DLD1 (cell line): Measurements from ENCODE around the gene ZFYVE27.

ENCODE experiments used
- in situ Hi-C: cut with HindIII; loops from 2 replicates; pipeline ENCODE4 v1.10.0; 2017; ENCODE audit warnings: low sequenced_read_pairs

The ZFYVE27 gene

DNA sequence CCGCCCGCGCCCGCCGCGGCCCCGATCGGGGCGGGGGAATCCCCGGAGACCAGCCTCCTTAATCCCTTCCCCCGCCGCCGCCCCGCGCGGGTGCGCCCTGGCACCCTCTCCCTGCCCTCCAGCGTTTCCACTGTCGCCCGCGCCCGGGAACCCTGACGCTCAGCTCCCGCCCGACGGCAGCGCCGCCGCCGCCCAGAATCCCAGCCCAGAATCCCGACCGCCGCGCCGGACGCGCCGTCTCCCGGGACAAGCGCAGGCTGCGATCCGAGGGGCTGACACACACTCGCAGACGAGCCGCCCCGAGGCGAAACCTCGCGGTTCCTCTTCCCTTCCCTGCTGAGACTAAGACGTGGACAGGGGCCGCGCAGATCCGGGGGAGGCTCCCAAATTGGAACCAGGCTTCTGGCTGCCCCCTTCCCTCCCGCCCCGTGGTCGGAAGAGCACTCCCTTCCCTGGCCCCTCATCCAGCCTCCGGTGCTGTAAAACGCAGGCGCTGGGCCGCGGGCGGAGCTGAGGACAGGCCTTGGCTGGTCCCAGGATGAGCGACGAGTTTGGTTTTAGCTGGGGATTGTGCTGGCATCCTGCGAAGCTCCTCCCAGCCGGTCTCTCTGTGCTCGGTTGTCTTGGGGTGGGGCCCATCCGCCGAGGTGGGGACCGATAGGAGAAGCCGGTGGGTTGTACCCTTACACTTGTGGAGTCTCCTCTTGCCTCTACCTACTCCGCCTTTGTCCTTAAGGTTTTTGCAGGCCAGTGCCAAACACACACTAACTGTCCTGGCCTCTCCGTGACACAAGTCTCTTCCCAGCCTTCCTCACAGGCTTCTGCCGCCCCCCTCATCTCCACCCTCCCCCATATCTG lies 22.3 kb upstream of the ZFYVE27 start:
- in situ Hi-C loops, result no loop called here

DNA sequence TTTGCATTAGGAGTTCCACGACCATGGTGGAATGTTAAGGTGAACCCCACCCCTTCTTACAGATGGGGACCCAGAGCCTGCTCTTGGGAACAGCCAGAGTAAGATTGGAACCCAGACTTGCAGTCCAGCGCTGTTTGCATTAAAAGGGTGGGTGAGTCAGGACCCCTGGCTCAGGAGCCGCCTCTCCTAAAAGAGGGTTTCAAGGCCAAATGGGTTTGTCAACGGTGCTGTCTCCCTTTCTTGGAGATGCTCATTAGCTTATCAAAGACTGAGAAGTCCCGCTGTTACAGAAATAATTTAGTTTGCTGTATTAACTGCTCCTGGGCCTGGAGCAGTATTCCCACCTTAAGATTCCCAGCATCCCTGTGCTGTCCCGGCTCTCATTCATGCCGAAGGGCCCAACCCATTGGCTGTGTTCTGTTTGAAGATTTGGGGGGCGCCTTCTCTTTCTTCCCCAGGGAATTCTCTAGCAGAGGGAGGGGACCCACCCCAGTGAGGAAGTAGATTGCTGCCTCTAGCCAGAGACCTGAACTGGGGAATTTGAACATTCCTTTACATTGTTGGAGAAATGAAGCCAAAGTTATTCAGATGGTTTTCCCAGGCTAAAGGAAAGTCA lies 21.6 kb upstream of the ZFYVE27 start:
- in situ Hi-C loops, result no loop called here

DNA sequence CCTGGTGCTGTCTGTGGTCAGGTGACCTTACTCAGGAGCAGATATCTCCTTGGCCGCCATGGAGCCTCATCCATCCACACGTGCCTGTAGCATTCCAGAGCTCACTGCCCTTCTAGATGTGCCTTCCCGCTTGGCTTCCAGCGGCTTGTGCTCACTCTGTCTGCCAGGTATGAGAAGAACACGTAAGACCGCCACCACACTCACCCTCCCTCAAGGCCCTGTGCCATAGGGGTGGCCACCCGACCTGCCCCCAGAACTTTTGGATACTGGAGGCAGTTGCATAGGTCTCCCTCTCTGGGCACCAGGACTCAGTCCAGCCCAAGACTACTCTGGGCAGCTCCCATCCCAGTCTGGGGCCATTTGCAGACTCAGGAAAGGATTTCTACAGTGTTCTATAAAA lies 19.3 kb upstream of the ZFYVE27 start:
- in situ Hi-C loops, result no loop called here

DNA sequence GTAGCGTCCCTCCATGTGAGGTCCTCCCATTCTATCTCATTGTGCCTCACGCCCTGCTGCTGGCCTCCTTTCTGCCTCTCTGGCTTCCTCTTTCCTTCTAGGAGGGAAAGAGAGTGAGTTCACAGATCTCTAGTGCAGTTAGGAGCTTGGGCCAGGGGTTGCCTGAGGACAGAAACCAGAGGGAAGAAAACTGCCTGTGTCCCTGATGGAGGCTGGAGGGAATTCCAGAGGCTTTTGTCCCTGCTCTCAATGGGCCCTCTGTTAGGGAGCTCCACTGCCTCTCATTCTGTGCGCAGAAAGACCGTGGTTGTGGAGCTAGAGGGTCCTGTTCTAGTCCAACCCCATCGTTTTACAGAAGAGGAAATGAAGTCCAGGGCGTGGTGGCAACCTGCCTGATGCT lies 18.8 kb upstream of the ZFYVE27 start:
- in situ Hi-C loops, result no loop called here

DNA sequence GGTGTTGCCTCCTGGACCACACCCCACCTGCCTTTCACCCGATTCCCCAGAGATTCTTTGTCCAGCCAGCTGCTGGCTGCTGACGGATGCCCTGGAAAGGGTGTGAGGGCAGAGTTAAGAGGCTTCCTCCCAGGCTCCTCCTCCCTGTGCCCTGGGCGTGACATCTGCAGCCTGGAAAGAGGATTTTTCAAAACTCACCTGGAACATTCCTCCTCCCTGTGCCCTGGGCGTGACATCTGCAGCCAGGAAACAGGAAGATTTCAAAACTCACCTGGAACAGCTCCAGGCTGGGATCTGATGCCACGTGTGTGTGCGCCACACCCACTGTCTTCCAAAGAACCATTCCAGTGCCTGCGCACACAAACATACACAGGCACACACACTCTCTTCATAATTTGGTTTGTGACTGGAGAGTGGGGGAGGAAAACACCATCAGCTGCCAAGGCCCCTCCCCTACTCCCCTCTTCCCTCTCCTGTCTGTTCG lies 18.2 kb upstream of the ZFYVE27 start:
- in situ Hi-C loops, result no loop called here

DNA sequence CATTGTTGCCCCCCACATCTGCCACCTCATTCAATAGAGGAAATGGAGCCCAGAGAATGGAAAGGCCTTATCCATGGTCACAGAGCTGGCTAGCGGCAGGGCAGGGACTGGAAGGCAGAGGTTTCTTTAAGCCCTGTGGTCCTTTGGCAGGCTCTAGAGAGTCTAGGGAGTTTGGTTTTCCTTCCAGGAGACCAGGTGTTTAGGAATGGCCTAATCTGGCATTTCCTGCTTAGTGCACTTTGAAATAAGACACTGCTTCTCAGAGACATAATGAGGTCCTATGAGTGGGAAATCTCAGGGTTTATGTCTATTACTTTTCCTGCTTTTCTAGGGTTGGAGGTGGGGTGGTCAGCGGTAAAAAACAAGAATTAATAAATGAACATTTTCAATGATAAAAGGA lies 17.3 kb upstream of the ZFYVE27 start:
- in situ Hi-C loops, result no loop called here

DNA sequence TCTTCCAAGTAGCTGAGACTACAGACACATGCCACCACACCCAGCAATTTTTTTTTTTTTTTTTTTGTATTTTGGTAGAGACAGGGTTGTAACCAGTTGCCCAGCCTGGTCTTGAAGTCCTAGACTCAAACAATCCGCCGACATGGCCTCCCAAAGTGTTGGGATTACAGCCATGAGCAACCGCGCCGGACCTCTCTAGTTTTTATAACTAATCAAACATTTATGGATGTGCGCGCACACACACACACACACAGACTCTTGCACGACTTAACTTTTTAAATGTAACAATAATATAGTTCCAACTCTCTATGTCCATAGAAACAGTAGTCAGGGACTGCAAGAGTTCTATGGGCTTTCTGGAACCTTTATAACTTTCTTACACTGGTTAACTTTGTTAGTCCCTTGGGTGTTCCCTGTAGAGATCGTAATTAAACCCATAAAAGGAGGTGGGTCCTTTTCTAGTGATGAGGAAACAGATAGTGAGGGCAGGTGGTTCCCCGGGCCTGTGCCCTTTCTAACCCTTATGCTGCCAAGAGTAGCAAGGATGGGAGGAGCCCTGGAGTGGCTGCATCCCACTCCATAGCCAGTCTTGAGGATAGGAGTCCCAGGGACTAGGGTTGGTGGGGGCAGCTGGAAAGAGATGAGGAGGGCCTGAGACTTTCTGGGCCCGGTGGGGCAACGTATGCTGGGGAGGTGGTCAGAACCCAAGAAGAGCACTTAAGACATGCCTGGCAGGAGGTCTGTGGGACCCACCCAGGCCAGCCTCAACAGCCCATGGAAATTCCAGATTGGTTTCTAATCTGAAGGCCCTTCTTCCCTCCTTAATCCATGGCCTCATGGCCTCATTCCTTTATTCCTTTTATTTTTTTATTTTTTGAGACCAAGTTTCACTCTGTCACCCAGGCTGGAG lies 14.8 kb upstream of the ZFYVE27 start:
- in situ Hi-C loops, result no loop called here

DNA sequence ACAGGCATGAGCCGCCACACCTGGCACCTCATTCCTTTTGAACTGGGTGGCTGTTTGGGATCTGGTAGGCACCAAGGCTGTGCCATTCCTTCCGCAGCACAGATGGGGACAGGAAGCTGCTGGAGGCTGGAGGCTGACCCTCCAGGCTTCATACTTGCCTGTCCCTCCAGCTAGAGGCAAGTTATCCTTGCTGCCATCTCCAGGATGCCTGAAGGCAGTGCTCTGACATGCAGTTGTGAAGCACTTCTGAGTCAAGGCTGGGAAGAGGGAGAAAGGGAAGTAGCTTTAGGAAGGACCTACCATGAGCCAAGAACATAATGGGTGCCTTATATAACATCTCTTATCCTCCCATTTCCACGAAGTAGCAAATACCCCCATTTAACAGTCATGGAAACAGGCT lies 13.9 kb upstream of the ZFYVE27 start:
- in situ Hi-C loops, result no loop called here

DNA sequence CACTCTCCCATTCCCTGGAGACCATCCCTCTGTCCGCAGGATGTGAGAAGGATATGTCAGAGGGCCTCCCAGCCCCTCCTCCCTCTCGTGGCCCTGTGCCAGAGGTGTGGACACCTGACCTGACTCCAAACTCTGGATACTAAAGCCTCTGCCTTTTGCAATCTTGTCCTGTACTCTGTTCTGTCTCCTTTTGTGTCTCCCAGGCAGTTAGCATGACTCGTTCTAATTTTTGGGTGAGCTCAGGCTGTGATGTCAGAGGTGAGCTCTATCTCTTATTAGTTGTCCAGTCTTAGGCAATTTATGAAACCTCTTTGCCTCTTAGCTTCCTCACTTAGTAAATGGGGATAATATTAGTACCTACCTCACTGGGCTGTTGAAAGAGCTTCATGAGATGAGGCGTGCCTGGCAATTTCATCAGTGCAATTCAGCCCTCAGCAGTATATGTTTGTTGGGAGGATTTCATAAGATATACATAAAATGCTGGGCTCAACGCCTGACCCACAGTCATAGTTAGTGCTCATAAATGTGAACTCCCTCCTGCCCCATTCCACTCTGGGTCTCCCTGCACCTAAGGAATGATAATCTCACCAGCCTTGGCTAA lies 12.5 kb upstream of the ZFYVE27 start:
- in situ Hi-C loops, result no loop called here

DNA sequence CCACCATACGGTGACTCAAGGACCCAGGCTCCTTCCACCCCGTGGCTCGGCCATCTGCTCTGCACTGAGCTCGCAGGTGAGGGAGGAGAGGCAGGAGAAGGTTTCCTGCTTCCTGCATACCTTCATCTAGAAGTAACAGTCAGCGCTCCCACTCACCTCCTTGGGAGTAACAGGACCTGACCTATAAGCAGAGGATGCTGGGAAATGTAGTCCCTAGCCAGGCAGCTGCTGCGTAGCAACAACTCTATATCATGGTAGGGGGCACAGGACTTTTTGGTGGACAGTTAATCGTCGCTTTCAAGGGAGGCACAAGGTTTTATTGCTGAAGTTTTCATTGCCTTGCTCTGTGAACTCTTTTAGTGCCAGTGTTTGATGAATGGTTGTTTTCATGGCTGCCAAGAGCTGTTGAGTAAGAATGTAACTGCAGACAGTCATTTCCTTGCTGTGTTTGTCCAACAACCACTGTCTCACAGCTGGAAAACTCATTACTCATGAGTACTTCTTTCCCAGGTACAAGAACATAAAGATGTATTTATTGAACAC lies 10.2 kb upstream of the ZFYVE27 start:
- in situ Hi-C loops, result no loop called here

DNA sequence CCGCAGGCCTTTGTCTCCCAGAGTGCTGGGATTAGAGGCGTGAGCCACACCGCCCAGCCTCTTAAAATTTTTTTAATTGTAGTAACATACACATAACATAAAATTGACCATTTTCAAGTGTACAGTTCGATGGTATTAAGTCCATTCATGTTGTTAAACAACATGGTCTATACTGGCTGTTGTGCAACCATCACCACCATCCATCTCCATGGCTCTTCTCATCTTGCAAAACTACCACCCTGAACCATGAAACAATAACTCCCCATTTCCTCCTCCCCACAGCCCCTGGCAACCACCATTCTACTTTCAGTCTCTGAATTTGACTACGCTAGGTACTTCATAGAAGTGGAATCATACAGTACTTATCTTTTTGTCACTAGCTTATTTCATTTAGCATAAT lies 7.9 kb upstream of the ZFYVE27 start:
- in situ Hi-C loops, result no loop called here

DNA sequence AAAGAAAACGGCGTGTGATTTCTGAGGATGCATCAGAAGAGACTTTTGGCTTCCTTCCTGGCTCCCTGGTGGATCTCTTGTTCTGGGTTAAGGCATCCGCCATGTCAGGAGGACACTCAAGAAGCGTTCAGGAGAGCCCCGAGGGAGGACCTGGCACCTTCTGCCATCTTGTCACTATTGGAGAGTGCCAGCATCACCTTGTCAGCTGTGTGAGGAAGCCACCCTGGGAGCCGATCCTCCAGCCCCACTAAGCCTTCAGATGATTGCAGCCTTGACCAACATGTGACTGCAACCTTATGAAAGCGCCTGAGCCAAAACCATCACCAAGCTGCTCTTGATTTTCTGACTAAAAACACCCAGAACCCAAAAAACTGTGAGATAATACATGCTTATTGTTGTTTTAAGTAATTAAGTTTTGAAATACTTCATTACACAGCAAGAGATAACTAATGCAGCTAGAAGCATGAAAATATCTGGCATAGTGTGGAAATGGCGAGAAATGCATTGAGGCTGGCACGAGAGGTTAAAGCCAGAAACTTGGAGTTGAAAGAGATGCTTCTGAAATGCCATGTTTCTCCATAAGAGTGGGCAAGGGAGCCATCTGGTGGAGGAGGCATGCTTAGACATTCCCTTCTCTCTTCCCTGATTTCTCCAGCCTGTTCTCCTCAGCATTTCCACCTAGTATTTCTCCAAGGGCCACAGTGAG lies 5.4 kb upstream of the ZFYVE27 start:
- in situ Hi-C loops, result no loop called here

DNA sequence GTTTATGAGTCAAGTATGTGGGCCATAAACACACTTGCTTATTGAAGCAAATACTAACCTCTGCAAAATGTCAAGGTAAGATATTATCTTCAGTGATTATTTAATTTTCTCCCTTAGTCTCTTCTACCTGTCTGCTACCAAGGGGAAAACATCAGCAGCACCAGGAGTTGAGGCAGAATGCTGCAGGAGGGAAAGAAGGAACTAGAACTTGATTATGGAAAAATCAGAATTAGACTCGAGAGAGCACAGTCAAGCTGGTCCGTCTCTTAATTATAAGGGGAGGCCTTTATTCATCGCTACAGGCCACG lies 4.9 kb upstream of the ZFYVE27 start:
- in situ Hi-C loops, result no loop called here

DNA sequence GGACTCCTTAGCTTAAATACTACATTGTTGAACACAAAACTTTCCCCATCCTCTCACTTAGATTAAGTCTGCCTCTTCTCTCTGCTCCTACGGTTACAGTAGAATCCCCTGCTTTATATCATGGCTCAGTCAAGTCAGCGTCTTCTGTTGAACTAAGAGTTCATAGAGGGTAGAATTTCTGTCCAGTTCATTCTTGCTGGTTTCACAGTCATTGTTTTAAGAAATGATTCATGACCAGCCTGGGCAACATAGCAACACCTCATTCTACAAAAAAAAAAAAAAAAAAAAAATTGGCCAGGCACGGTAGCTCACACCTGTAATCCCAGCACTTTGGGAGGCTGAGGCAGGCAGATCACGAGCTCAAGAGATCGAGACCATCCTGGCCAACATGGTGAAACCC lies 3.7 kb upstream of the ZFYVE27 start:
- in situ Hi-C loops, result no loop called here

DNA sequence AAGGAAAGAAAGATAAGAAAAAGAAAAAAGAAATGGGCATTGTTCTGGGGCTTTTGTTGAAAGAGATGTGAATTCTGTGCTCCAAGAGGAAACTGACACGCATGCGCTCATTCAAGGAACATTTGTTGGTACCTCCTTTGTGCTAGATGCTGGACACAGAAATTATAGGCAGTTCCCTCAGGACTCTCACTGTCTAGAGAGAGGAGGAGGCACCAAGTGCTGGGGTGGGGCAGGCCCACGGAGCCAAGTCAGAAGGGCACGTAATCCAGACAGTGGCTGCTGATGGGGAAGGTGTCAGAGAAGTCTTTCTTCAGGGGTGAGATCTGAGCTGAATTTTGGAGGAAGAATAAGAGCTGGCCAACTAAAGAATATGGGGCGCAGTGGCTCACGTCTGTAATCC lies 2.9 kb upstream of the ZFYVE27 start:
- in situ Hi-C loops, result no loop called here

DNA sequence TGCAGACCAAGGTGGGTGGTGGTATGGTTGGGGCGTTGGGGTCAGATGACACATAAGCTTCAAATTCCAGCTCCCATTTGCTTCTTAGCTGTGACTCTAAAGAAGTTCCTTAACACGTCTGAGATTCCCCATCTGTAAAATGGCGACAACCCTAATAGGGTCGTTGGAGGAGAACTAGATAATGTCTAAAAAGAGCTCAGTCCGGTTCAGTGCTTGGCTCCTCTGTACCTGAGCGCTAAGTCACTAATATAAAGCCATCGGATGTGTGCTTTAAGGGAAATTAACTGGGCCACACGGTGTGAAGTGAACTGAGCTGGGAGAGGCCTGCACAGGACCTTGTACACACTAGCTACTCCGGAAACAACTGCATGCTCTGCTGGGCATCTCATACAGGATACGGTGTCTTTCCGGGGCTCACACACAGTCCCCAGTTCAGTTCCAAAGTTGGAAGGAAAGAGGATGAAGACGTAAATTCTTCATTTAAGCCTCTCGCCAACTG lies 476 bp upstream of the ZFYVE27 start:
- in situ Hi-C loops, result no loop called here

DNA sequence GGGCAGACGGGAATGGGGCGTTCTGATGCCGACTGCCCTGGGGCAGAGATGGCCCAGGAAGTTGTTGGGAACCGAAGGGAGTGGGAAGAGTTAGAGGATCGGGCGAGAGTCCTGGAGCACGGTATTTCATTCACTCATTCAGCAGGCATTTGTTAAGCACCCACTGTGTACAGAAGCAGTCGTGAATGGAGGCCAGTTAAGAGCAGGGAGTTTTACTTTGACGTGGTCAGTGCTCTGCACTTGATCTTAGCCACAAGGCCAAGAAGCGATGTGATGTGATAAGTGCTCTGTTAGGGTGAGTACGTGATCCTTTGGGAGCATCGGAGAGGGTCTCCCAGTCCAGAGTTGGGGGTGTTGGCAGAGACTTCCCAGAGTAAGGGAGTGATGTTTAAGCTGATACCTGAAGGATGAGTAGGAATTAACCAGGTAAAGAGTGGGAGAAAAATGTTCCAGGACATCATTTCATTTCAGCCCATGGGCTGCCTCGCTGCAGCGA lies 890 bp downstream of the ZFYVE27 start:
- in situ Hi-C loops, result no loop called here

DNA sequence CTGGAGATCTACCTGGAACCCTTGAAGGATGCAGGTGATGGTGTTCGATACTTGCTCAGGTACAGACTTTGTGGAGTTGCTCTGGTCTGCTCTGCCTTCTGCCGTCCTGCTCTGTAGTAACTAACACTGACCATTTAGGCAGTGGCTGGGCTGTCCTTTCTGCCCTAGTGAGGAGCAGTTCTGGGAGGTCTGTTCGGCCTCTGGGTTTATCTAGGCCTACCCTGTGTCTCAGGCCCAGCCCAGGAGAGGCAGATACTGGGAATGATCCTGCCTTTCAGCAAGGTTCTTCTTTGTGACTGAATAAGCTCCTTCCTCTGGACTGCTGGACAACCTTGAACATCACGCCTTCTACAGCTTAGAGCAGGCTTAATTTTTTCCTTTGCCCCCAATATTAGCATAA lies 1.7 kb downstream of the ZFYVE27 start:
- in situ Hi-C loops, result no loop called here

DNA sequence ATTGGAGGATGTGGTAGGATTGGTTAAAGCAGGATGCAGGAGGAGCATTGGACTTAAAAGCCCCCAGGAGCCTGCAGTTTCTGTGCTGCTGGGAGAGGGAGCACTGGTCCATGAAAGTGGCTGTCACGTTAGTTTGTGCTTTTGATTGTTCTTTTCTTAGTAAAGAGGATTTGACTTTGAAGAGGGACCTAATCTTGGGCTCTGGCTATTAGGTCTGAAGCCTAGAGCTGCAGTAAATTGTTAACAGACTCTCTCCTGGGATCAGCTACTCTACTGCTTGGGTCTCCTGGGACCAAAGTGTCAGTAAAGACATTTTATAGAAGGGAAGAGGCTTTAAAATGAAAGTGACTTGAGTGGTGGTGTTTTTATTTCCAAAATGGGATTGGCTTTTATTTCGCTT lies 3.7 kb downstream of the ZFYVE27 start:
- in situ Hi-C loops, result no loop called here
